HG03025 (cell line): ENCODE measurements around the gene FCRL1.

Experiments used
- ATAC-seq: cut with Tn5 transposase; IDR thresholded peaks from one replicate; pipeline ENCODE4 v1.9.1; 2021; ENCODE audit warnings: mild to moderate bottlenecking, moderate library complexity; ENCODE audit not compliant: unreplicated experiment, low FRiP score

The FCRL1 gene

GRCh38 chr1:157819896-157820295, at the start of gene FCRL1:
Gene FCRL1, minus strand, starts transcription at chr1:157820120. Its CDS starts 83 bp downstream, at chr1:157820037.
- no peak for ATAC-seq

- ATAC-seq: no peak
Measured at GRCh38 chr1:157868654-157869053, 48.7 kb upstream of the FCRL1 start.

- no peak for ATAC-seq
Measured at GRCh38 chr1:157862114-157863070, 42.5 kb upstream of the FCRL1 start.

GRCh38 chr1:157856538-157856937, 36.6 kb upstream of the FCRL1 start:
- ATAC-seq: no peak

GRCh38 chr1:157852476-157852875, 32.6 kb upstream of the FCRL1 start:
- ATAC-seq: no peak

- peak; percentile 80 for ATAC-seq
Measured at GRCh38 chr1:157849229-157849875, 29.4 kb upstream of the FCRL1 start.

- ATAC-seq: no peak
Measured at GRCh38 chr1:157844089-157844830, 24.3 kb upstream of the FCRL1 start.

GRCh38 chr1:157842939-157843338, 23.0 kb upstream of the FCRL1 start:
- ATAC-seq: no peak

- ATAC-seq: no peak
Measured at GRCh38 chr1:157841708-157842107, 21.8 kb upstream of the FCRL1 start, which contains the start of gene CD5L. Gene CD5L, minus strand, starts transcription at chr1:157841808. Its CDS starts 107 bp downstream, at chr1:157841701.

GRCh38 chr1:157838966-157839365, 19.0 kb upstream of the FCRL1 start:
- ATAC-seq: no peak

GRCh38 chr1:157834430-157834829, 14.5 kb upstream of the FCRL1 start:
- ATAC-seq: no peak

GRCh38 chr1:157833145-157833544, 13.2 kb upstream of the FCRL1 start:
- no peak for ATAC-seq

- ATAC-seq: no peak
Measured at GRCh38 chr1:157831968-157832626, 12.2 kb upstream of the FCRL1 start.

GRCh38 chr1:157830887-157831286, 11.0 kb upstream of the FCRL1 start:
- ATAC-seq: no peak

GRCh38 chr1:157829711-157830110, 9.8 kb upstream of the FCRL1 start:
- no peak for ATAC-seq

- ATAC-seq: no peak
Measured at GRCh38 chr1:157829210-157829609, 9.3 kb upstream of the FCRL1 start.

GRCh38 chr1:157820299-157820698, 379 bp upstream of the FCRL1 start:
- no peak for ATAC-seq

- ATAC-seq: no peak
Measured at GRCh38 chr1:157819215-157819614, 705 bp downstream of the FCRL1 start.

- no peak for ATAC-seq
Measured at GRCh38 chr1:157813269-157813668, 6.7 kb downstream of the FCRL1 start.

- ATAC-seq: peak; percentile 88
Measured at GRCh38 chr1:157806431-157807149, 13.3 kb downstream of the FCRL1 start.
